Upper lobe of left lung (tissue), 4 donors: ENCODE measurements around the gene KLF6.

Experiments
- POLR2A ChIP-seq, 4 donors: fragments of 450-650 bp; IDR thresholded peaks; one replicate each; pipeline ENCODE4 v1.5.1; 2016 to 2017; ENCODE audit warnings: antibody characterized with exemption in 4 of 4, mild to moderate bottlenecking in 2 of 4
- TF ChIP-seq, protein P1 (sequence below), 6 experiments: fragments of 450-650 bp in 4 of 6; fragments of 200-600 bp in 2 of 6; sonication (generic) in 2 of 6; IDR thresholded peaks; one replicate each; pipeline ENCODE4 v1.5.1; 2016 to 2019; ENCODE audit warnings: antibody characterized with exemption in 6 of 6

DNA sequence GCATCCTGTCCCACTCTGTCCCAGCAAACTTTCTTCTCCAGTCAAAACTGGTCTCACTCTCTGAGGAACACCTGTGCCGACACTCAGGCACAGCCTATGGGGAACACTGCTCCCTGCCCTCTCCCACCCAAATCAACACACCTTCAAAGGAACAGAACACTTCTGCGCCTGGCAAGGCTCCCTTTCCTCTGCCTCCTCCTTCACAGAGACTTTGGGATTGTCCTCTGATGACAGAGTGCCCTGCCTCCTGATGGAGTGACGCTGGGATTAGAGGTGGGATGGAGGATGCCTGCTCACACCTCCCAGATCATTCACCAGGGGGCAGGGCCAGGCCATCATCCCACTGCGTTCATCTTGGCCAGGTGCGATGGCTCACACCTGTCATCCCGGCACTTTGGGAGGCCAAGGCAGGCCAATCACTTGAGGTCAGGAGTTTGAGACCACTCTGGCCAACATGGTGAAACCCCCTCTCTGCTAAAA is 26.5 kb downstream of the KLF6 start:
- TF ChIP-seq, protein P1, sequence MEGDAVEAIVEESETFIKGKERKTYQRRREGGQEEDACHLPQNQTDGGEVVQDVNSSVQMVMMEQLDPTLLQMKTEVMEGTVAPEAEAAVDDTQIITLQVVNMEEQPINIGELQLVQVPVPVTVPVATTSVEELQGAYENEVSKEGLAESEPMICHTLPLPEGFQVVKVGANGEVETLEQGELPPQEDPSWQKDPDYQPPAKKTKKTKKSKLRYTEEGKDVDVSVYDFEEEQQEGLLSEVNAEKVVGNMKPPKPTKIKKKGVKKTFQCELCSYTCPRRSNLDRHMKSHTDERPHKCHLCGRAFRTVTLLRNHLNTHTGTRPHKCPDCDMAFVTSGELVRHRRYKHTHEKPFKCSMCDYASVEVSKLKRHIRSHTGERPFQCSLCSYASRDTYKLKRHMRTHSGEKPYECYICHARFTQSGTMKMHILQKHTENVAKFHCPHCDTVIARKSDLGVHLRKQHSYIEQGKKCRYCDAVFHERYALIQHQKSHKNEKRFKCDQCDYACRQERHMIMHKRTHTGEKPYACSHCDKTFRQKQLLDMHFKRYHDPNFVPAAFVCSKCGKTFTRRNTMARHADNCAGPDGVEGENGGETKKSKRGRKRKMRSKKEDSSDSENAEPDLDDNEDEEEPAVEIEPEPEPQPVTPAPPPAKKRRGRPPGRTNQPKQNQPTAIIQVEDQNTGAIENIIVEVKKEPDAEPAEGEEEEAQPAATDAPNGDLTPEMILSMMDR (IDR thresholded peaks at IDR 0.05), result no peak
- no peak for TF ChIP-seq POLR2A (IDR thresholded peaks at IDR 0.05)
